ENCODE data around the gene FAT1.

FAT1 gene

DNA sequence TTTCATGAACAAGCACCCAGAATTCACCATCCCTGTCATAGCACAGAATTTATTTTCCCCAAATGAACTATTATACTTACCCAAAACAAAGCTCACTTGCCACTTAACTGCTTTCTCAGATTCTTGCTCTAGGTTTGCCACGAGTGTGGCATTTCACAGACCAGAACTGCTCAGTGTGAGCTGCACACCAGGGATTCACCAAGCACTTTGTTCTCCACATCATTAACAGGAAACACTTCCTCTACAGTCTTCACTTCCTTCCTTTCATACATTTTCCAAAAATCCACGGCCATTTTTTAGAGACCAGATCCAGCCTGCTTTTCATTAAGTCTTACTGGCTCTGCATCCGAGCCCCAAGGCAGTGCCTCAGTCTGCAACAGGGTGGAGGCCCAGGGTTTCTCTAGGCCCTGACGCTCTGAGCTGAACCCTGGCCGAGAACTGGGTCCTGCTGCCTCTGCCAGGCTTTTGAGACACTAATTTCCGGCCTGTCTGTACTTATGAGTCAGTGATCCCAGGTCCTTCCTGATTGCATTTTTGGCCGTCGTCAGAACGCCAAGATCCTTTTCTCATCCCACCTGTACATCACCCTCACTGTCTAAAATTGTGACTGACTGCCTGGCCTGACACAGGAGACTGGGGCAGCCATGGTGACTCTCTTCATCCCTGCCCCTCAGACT lies 100.7 kb downstream of the FAT1 start:
- no peak for DNase-seq (ENCODE audit: low read depth in 1 of 2, low spot score in 1 of 2)

DNA sequence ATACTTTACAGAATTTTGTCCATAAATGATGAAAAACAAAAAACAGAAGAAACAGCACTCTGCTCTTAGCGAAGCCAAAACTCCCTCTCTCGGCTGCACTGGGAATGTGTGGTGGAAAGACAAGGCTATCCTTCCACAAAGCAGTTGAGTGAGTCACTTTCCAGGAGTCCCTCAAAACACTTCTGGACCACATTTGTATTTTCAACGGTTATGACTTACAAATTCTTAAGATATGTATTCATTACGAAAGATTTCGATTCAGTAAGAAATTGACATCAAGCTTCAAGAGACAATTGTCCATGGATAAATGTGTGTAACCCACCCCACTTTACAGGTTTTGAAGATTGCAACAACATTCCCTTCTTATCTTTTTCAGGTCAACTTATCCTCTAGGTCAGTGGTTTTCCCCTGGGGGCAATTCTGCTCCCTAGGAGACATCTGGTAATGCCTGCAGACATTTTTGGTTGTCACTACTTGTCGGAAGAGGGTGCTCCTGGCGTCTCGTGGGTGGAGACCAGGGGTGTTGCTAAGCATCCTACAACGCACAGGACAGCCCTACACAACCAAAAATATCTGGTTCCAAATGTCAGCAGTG lies 101.6 kb downstream of the FAT1 start:
- no peak for DNase-seq (ENCODE audit: low read depth in 1 of 2, low spot score in 1 of 2)

GRCh38 chr4:186619088-186619487 lies 104.6 kb downstream of the FAT1 start:
- no peak for DNase-seq (ENCODE audit: low read depth in 1 of 2, low spot score in 1 of 2)

DNA sequence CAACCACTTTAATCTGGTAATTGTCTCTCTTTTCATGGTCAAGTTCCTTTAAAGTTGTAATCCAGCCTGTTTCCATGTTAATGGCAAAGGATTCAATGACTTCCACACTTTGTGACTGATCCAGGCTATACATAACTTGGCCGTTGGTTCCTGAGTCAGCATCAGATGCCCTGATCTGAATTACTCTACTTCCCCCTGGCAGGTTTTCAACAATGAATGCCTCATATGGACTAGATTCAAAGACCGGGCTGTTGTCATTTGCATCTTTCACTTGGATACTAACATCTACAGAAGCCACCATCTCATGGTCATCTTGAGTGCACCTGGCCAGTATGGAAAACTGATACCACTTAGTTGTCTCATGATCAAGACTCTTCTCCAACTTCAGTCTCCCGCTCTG lies 105.7 kb downstream of the FAT1 start:
- DNase-seq (ENCODE audit: low read depth in 1 of 2, low spot score in 1 of 2) = no peak

DNA sequence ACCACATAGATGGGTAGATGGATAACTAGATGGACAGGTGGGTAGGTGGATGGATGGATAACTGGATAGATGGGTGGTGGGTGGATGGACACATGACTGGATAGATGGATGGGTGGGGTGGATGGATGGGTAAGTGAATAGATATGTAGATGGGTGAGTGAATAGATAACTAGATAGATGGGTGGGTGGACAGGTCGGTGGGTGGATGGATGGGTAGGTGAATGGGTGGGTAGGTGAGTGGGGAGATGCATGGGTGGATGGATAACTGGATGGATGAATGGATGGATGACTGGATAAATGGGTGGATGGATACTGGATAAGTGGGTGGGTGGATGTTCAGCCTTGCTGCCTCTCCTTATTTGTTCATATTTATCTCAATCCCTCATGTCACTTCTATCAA lies 116.2 kb downstream of the FAT1 start:
- DNase-seq (ENCODE audit: low read depth in 1 of 2, low spot score in 1 of 2) = no peak

- DNase-seq (ENCODE audit: low read depth in 1 of 2, low spot score in 1 of 2) = no peak
Measured at GRCh38 chr4:186606591-186606992, 117.1 kb downstream of the FAT1 start.

GRCh38 chr4:186605261-186605865 lies 118.3 kb downstream of the FAT1 start:
- no peak for DNase-seq (ENCODE audit: low read depth in 1 of 2, low spot score in 1 of 2)

GRCh38 chr4:186604124-186604807 lies 119.4 kb downstream of the FAT1 start:
- DNase-seq (ENCODE audit: low read depth in 1 of 2, low spot score in 1 of 2) = no peak

DNA sequence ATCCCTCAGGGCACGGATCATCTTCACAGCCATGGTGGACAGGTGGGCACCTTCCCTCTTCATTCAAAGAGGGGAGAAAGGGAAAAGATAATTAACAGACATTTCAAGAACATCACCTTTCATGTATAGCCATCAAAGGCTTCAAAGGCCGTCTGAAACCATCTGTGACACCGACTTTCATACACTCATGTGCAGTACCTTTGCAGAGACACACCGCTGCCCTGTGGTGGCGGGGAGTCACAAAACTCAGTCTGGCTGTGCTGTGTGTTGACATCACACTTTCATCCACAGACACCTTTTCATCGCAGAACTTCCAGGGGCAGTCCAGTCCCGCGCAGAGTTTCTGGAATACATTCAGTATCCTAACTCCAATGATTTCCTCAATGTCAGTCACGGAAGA lies 120.7 kb downstream of the FAT1 start:
- no peak for DNase-seq (ENCODE audit: low read depth in 1 of 2, low spot score in 1 of 2)

DNA sequence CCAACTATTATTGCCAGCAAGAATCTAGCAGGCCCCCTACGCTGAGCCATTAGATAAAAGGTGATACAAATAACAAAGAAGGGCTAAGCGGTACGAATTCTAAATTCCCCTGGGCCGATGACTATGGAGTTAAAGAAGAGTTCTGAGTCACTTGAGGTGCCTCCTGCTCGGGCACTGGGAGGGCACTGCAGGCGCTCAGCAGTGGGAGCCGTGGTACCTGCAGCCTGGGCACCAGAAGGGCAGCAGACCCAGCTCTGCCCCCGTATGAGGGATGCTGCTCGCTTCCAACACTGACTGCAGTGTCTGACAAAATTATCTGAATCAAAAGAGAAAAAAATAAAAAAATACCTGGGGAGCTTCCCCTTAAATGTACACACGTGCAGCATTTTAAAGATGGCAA lies 124.2 kb downstream of the FAT1 start:
- DNase-seq (ENCODE audit: low read depth in 1 of 2, low spot score in 1 of 2) = no peak

GRCh38 chr4:186598686-186599085 lies 125.0 kb downstream of the FAT1 start:
- no peak for DNase-seq (ENCODE audit: low read depth in 1 of 2, low spot score in 1 of 2)

GRCh38 chr4:186596850-186597390 lies 126.7 kb downstream of the FAT1 start:
- DNase-seq (ENCODE audit: low read depth in 1 of 2, low spot score in 1 of 2) = no peak

- DNase-seq (ENCODE audit: low read depth in 1 of 2, low spot score in 1 of 2) = no peak
Measured at GRCh38 chr4:186596346-186596745, 127.3 kb downstream of the FAT1 start.

DNA sequence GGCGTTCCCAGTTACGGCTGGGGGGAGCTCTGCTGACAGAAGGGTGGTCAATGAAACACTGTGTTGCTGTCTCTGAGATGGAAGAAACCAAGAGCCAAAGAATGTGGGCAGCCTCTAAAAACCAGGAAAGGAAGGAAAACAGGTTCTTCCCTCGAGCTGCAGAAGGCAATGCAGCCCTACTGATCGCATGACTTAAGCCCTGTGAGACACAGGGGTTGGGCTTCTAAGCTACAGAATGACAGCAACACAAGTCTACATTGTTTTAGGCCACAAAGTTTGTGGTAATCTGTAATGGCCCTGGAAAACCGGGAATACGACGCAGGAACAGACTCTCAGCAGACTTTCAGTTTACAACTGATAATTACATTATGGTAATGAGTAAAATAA lies 130.1 kb downstream of the FAT1 start:
- no peak for DNase-seq (ENCODE audit: low read depth in 1 of 2, low spot score in 1 of 2)

GRCh38 chr4:186592966-186593586 lies 130.6 kb downstream of the FAT1 start:
- no peak for DNase-seq (ENCODE audit: low read depth in 1 of 2, low spot score in 1 of 2)

DNA sequence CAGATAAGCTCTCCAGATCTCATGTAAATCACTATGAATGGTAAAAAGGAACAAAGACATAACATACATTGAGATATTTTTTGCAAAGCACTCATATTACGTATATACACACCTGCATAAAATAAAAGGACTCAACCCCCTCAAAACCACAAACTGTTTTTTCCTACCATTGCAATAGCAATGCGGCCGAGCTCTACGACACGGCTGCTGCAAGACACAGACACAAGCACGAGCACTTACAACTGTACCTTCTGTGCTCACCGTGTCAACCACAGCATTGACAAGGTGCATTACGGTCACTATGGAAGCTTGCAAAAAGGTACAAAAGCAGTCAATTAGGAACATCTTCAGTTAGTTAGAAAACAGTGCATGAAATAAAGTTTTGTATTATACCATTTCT lies 131.2 kb downstream of the FAT1 start:
- DNase-seq (ENCODE audit: low read depth in 1 of 2, low spot score in 1 of 2) = no peak

GRCh38 chr4:186591651-186592050 lies 132.0 kb downstream of the FAT1 start:
- DNase-seq (ENCODE audit: low read depth in 1 of 2, low spot score in 1 of 2) = no peak

GRCh38 chr4:186588503-186588902 lies 135.2 kb downstream of the FAT1 start:
- no peak for DNase-seq (ENCODE audit: low read depth in 1 of 2, low spot score in 1 of 2)

DNA sequence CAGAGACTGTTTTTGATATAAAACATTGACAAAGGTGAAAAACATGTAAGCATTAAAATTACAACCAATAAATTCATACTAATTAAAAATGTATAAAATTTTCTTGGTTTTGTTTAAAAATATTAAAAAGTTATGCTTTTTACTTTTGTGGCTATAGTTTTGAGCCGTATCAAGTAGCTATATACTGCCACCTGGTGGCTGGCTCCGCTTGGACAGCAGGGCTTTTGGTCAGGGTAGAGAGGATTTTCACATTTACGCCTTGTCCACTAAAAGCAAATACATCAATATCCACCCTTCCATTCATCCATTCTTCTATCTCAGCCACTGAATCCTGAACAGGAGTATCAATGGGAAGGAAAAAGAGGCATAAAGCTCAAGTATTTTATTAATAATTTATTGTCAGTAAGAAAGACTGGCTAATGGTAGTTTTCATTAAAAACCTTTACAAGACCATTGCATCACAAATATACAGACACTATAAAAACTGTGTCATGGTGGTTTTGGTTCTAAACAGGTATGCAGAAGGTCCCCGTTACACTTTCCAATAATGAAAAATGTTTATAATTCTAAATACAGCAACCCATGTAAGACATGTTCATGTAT lies 136.1 kb downstream of the FAT1 start:
- peak; percentile 9 to 15 for DNase-seq (ENCODE audit: low read depth in 1 of 2, low spot score in 1 of 2)

DNA sequence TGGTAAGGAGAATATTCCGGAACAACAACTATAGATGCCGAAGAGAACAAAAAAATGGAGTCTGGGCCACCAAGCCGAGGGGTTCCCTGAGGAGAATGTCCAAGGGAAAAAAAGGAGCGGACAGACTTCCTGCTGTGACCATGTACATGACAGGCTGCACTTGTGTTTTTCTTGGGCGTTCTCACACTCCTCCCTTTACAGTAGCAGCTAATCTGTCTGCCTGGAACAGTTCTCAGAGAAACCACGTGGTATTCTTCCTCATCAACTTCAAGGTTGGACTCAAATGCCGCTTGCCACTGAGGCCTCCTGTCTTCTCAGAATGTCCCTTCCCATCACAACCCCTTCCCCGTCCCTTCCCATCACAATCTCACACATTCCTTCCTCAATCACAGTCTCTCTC lies 137.5 kb downstream of the FAT1 start:
- no peak for DNase-seq (ENCODE audit: low read depth in 1 of 2, low spot score in 1 of 2)

DNA sequence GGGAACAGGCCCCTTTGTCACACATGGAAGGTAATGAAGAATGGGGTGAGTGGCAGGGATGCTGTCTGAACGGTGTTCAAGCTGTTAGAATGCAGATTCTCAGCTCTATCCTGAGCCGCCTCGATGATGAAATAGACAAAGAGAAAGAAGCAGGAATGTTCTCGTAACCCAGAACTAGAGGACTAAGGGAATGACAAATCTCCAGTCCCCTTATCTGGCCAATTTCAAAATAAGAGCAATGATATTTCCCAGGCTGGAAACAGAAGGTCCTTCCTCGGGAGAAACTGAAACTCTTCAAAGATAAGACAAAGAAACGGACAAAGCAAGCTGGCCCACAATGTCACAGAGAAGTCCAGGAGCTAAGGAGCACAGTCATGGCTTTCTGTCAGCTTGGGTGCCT lies 138.7 kb downstream of the FAT1 start:
- DNase-seq (ENCODE audit: low read depth in 1 of 2, low spot score in 1 of 2) = no peak
